ENCODE results near the gene HOXD3. TPM values are rescaled to one million over a fixed set of nuclear protein-coding genes. Genes with fewer than 3 reads are reported as not detected.
A peak's percentile ranks its signal among the peaks of the same experiment; 100 is the strongest.

Gene HOXD3
- polyA plus RNA-seq, 3 donors: not detected

GRCh38 chr2:176110415-176111308 is 46.4 kb upstream of the HOXD3 start:
- Histone ChIP-seq H4K20me1 (ENCODE audit: insufficient read depth, low read length) (no peaks in the 10 kb centered on the region), H3K27me3 (ENCODE audit: control insufficient read depth in 2 of 2, insufficient read depth in 2 of 2, low read length in 2 of 2) (peaks cover 79 to 93% of the 10 kb centered on the region in 2 donors), H3K79me2 (ENCODE audit: insufficient read depth, low read length) (no peaks in the 10 kb centered on the region), H3K9me3 (replicated peaks in 1 of 2; ENCODE audit: control insufficient read depth in 1 of 2, insufficient read depth in 1 of 2, low read length in 2 of 2) (peaks cover 0 to 62% of the 10 kb centered on the region in 2 donors), H3K36me3 (replicated peaks in 1 of 2; ENCODE audit: control insufficient read depth in 1 of 2, insufficient read depth in 2 of 2, low read length in 2 of 2) (no peaks in the 10 kb centered on the region), H3K4me3 (replicated peaks in 1 of 3; ENCODE audit: low read depth in 2 of 3, low read length in 3 of 3) (no peak overlapping the region), H3K4me1 (ENCODE audit: control insufficient read depth in 1 of 2, insufficient read depth in 2 of 2, low read length in 2 of 2) (peaks cover 6 to 12% of the 10 kb centered on the region in 2 donors), H3K27ac (ENCODE audit: low read depth in 1 of 2, low read length in 2 of 2) (no peak overlapping the region), H2AFZ (ENCODE audit: insufficient read depth, low read depth, low read length, poor library complexity, severe bottlenecking) (no peak overlapping the region), H3K4me2 (replicated peaks; ENCODE audit: extremely low read depth, low read length, poor library complexity, severe bottlenecking) (no peak overlapping the region), H3K9ac (ENCODE audit: insufficient read depth, low read length, poor library complexity, severe bottlenecking) (no peak overlapping the region)
- Mint-ChIP-seq H3K4me1 (peaks cover 20% of the 10 kb centered on the region), H3K27ac (no peak overlapping the region), H3K4me3 (peak overlapping the region in 1 of 2 donors; percentile 86), H3K9me3 (peaks cover 0 to 49% (median 18%) of the 10 kb centered on the region in 7 donors), H3K36me3 (peaks cover 3 to 14% of the 10 kb centered on the region in 2 donors), H3K27me3 (ENCODE audit: low read depth in 3 of 3) (peaks cover 89 to 98% (median 91%) of the 10 kb centered on the region in 3 donors)
- peak; percentile 71 for TF ChIP-seq CTCF (IDR thresholded peaks at IDR 0.05)
- intact Hi-C loops (cut with micrococcal nuclease): loop anchor here in 1 of 2 donors (5.0 kb wide), 1 partner anchor 33 kb away; no protein-coding TSS in a partner anchor
- no peak for DNase-seq
- 20% methylated on average over 1 of the region's 7 CpGs for WGBS (ENCODE audit: insufficient coverage)

DNA sequence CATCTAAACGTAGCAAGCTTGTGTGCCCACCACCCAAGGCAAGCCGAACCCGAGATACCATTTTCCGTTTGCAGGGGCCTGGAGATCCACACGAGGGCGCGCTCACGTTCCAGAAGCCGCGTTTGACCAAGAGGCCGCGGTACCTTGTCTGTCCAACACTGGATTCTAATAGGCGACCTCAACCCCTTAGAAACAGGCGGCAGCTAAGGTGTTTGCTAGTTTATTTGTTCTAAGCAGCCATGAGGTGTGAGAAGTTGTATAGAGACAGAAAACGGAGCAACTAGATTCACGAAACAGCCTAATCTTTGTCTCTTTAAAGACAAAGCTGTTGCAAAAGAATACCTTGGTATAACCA is 45.8 kb upstream of the HOXD3 start:
- Mint-ChIP-seq H3K9me3 (peaks cover 1 to 51% (median 16%) of the 10 kb centered on the region in 7 donors), H3K27ac (no peak overlapping the region), H3K36me3 (peaks cover 3 to 12% of the 10 kb centered on the region in 2 donors), H3K4me3 (peak overlapping the region in 1 of 2 donors; percentile 86), H3K4me1 (peaks cover 17% of the 10 kb centered on the region), H3K27me3 (ENCODE audit: low read depth in 3 of 3) (peaks cover 89 to 98% (median 91%) of the 10 kb centered on the region in 3 donors)
- Histone ChIP-seq H4K20me1 (ENCODE audit: insufficient read depth, low read length) (no peaks in the 10 kb centered on the region), H3K36me3 (replicated peaks in 1 of 2; ENCODE audit: control insufficient read depth in 1 of 2, insufficient read depth in 2 of 2, low read length in 2 of 2) (no peaks in the 10 kb centered on the region), H3K4me1 (ENCODE audit: control insufficient read depth in 1 of 2, insufficient read depth in 2 of 2, low read length in 2 of 2) (peaks cover 6 to 11% of the 10 kb centered on the region in 2 donors), H3K4me2 (replicated peaks; ENCODE audit: extremely low read depth, low read length, poor library complexity, severe bottlenecking) (no peak overlapping the region), H3K9ac (ENCODE audit: insufficient read depth, low read length, poor library complexity, severe bottlenecking) (no peak overlapping the region), H2AFZ (ENCODE audit: insufficient read depth, low read depth, low read length, poor library complexity, severe bottlenecking) (no peak overlapping the region), H3K27me3 (ENCODE audit: control insufficient read depth in 2 of 2, insufficient read depth in 2 of 2, low read length in 2 of 2) (peaks cover 80 to 93% of the 10 kb centered on the region in 2 donors), H3K9me3 (replicated peaks in 1 of 2; ENCODE audit: control insufficient read depth in 1 of 2, insufficient read depth in 1 of 2, low read length in 2 of 2) (peaks cover under 1 to 62% of the 10 kb centered on the region in 2 donors), H3K27ac (ENCODE audit: low read depth in 1 of 2, low read length in 2 of 2) (no peak overlapping the region), H3K4me3 (replicated peaks in 1 of 3; ENCODE audit: low read depth in 2 of 3, low read length in 3 of 3) (no peak overlapping the region), H3K79me2 (ENCODE audit: insufficient read depth, low read length) (no peaks in the 10 kb centered on the region)
- intact Hi-C loops (cut with micrococcal nuclease): loop anchor here in 1 of 2 donors (5.0 kb wide), 1 partner anchor 34 kb away; no protein-coding TSS in a partner anchor
- 1% methylated on average over 12 of the region's 16 CpGs for WGBS (ENCODE audit: insufficient coverage)
- TF ChIP-seq CTCF (IDR thresholded peaks at IDR 0.05): no peak
- peak in 2 of 3 donors; percentile 18 to 33 for DNase-seq

Data from CD14-positive monocyte (primary cell).